GM12872 (cell line): ENCODE measurements around the gene LRRN3.

Experiments used
- TF ChIP-seq, protein P1 (sequence below): IDR thresholded peaks from 3 replicates; pipeline ENCODE4 v1.5.1; 2011; ENCODE audit warnings: low read depth, mild to moderate bottlenecking, low read length, moderate library complexity; ENCODE audit not compliant: insufficient read depth

Gene LRRN3

DNA sequence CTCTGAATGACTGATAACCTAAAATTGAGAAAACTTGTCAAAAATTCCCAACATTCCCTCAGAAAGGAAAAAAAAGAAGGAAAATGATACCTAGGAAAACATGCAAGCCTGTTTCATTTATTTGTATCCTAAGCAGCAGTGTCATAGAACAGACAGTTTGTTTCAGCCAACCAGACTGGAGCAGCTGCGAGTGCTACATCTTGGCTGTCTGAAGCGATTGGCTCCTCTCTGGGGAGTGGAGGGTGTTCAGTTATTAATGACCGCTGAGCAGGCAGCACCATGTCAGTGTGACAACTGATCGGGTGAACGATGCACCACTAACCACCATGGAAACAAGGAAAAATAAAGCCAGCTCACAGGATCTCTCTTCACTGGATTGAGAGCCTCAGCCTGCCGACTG lies at the start of gene LRRN3:
Gene LRRN3 (plus strand): TSS at position 282 of the 400 bp plus-strand sequence. CDS start 31,646 bp downstream, outside the sequence.
- TF ChIP-seq, protein P1, sequence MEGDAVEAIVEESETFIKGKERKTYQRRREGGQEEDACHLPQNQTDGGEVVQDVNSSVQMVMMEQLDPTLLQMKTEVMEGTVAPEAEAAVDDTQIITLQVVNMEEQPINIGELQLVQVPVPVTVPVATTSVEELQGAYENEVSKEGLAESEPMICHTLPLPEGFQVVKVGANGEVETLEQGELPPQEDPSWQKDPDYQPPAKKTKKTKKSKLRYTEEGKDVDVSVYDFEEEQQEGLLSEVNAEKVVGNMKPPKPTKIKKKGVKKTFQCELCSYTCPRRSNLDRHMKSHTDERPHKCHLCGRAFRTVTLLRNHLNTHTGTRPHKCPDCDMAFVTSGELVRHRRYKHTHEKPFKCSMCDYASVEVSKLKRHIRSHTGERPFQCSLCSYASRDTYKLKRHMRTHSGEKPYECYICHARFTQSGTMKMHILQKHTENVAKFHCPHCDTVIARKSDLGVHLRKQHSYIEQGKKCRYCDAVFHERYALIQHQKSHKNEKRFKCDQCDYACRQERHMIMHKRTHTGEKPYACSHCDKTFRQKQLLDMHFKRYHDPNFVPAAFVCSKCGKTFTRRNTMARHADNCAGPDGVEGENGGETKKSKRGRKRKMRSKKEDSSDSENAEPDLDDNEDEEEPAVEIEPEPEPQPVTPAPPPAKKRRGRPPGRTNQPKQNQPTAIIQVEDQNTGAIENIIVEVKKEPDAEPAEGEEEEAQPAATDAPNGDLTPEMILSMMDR, result no peak

DNA sequence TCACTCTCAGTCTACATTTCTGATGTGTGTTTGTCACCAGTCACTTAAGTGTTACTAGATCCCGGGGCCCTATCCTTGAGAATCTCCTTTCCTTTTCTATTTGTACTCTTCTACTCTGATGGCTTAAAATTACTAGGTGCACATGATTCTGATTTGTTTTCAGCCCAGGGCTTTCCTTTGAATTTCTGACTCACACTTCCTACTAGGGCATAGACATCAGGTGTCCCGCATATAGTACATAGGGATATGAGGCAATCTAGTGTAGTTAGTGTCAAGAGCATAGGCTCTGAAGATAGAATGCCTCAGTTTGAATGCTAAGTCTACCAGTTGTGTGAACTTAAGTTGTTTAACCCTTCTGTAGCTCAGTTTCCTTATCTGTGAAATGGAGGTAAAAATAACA lies 49.4 kb upstream of the LRRN3 start:
- TF ChIP-seq, protein P1, result no peak

DNA sequence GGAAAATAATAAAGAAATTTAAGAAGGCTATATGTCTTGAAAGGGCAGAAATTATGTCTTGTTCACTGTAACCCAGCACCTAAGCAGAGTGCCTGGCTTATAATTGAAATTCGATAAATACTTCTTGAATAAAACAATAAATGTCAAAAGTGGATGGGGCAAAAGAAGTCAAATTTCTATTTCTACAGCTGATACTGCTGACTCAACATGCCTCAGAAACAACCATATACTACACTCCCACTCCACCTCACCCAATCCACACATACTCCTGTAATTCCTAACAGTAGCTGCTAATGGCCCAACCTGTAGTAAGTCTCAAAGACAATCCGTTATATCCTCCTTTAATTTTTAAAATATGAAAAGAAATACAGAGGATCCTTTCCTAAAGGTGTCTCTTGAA lies 48.1 kb upstream of the LRRN3 start:
- TF ChIP-seq, protein P1, result no peak

DNA sequence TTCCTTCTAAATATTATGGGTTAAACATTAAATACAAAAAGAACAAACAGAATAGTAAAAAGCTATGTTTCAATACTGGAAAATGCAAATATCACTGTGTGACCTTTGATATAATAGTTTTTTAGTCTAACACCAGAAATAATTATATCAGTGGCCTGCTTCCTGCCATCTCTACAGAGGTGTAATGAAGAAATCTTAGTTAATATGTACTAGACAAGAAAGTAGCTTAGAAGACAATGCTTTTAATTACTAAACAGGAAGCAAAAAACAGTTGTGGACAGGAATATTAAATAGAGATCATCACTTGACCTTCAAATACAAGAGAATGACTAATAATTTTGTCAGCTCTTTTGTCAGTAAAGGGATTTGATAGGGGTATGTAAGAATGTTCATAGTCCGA lies 47.4 kb upstream of the LRRN3 start:
- TF ChIP-seq, protein P1, result no peak

DNA sequence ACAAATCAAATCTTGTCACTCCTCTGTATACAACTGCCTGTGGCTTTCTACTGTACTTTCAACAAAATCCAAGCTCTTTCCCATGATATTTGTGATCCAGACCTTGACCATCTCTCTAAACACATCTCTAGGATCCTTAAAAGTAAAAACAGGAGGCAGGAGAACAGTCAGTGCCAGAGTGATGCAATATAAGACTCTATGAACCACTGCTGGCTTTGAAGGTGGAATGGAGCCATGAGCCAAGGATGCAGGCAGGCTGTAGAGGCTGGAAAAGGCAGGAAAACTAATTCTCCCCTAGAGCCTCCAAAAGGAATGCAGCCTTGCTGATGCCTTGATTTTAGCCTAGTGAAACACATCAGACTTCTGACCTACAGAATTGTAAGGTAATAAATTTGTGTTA lies 45.5 kb upstream of the LRRN3 start:
- TF ChIP-seq, protein P1, result no peak

DNA sequence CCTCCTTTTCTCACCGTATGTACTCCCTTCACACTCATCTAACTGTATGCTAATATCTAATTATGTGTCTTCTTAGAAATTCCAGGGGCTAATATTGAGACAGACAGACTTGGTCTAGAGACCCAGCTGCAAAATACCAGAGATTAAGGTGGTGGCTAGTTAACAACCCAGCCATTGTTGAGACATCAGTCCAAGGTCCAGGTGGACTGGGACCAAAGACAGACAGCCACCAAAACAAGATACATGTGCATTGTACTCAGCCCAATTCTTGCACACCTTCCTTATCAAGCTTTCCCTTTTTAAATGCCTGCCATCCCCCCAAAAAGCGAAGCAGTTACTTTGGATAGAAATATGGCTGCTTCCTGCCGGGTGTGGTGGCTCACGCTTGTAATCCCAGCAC lies 43.3 kb upstream of the LRRN3 start:
- TF ChIP-seq, protein P1, result no peak

DNA sequence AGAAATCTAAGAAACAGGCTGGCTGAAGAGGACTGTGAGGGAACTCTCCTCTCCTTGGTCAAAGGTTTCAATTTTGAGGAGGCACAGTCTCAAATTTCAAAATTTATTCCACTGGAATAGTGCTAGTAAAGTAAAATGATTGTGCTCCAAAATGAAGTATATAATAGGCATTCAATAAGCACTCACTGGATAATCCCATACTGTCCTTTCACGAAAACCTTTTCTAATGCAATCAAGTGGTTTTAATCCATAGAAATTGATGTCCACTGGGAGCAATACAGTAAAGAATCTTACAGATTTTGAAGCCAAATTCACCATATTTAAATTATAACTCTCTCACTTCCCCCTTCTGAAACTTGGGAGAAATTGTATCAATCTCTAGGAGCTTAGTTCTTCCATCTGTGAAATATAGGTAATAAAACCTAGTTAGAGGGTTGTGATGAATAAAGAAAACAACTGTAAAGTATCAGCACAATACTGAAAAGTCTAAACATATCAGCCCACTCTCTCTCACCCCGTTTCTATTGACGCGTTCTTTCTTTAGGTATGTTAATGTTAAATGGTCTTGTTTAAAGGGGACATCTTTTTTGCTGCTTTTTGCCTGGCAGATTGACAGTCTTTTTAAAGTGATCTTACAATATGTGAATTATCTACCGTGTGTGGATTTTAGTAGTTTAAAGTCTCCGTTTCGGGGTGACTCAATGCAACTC lies 40.8 kb upstream of the LRRN3 start:
- TF ChIP-seq, protein P1, result no peak
